C4-2B (cell line): ENCODE data around the gene ALKBH5.

Experiments used
- CTCF ChIP-seq: fragments of 450-650 bp; conservative IDR thresholded peaks from 2 replicates; pipeline ENCODE4 v1.5.1; 2017; ENCODE audit warnings: mild to moderate bottlenecking
- ZFX ChIP-seq: fragments of 450-650 bp; IDR thresholded peaks from 2 replicates; pipeline ENCODE4 v1.6.1; 2017

GRCh38 chr17:18146259-18146658, 37.4 kb upstream of the ALKBH5 start:
- no peak for TF ChIP-seq CTCF
- no peak for TF ChIP-seq ZFX
